KOPT-K1 (cell line): Measurements from ENCODE around the gene SOX10.

Experiments
- H3K27ac ChIP-seq: fragments of 200-600 bp; sonication (generic); 2 replicates; pipeline ENCODE4 v1.5.1; 2016; ENCODE audit warnings: antibody characterized with exemption, mild to moderate bottlenecking, low read depth, low read length; ENCODE audit not compliant: poor library complexity, severe bottlenecking
- H3K36me3 ChIP-seq: fragments of 200-600 bp; sonication (generic); 2 replicates; pipeline ENCODE4 v1.5.1; 2017; ENCODE audit warnings: antibody characterized with exemption, mild to moderate bottlenecking, low read length, moderate library complexity; ENCODE audit not compliant: insufficient read depth
- H3K9me3 ChIP-seq: fragments of 200-600 bp; sonication (generic); 2 replicates; pipeline ENCODE4 v1.5.1; 2017; ENCODE audit warnings: antibody characterized with exemption, low read length, mild to moderate bottlenecking; ENCODE audit not compliant: insufficient read depth, poor library complexity, severe bottlenecking

The SOX10 gene

GRCh38 chr22:37983860-37984791 lies at the start of gene SOX10:
TSS of gene SOX10 (minus strand) at chr22:37984555. CDS start at chr22:37983784, 771 bp downstream.
- Histone ChIP-seq H3K27ac (no peak within 1 kb of the TSS), H3K9me3 (no peaks in the 10 kb centered on the region), H3K36me3 (no peaks in the 10 kb centered on the region)

DNA sequence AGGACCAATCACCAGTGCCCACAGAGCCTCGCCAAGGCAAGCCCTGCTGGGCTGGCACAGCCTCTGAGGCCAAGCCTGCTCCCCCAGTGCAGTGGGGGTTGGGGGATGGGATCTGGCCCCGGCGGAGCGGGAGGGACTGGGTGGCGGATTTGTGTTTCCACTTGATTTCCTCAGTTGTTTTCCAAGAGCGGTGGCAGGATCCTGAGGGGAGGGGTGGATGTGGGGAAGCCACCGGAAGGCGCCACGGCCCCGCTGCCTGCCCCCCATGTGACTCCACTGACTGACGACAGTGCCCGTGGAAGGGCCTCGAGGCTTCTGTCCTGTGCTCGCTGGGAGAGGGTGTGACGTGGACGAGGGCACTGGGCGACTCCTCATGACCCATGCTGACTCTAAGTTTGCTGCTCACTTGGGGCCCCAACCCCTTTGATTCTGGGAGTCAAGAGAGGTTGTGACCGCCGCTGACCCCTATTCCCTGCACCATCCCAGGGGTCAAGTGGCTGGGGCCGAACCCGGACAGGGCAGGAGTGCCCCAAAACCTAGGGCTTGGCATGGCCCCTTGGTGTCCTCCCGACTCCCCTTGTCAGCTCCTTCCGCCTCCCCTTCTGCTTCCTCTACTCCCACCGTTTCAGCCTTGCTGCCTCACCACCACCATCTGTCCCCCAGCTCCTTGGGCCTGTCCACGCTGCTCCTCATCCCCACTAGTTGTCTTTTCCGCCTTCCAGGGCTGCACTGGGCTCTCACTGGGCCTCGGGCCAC lies 49.3 kb upstream of the SOX10 start:
- no peaks in the 10 kb centered on the region for H3K36me3 ChIP-seq
- H3K27ac ChIP-seq: no peak overlapping the region
- no peaks in the 10 kb centered on the region for H3K9me3 ChIP-seq

DNA sequence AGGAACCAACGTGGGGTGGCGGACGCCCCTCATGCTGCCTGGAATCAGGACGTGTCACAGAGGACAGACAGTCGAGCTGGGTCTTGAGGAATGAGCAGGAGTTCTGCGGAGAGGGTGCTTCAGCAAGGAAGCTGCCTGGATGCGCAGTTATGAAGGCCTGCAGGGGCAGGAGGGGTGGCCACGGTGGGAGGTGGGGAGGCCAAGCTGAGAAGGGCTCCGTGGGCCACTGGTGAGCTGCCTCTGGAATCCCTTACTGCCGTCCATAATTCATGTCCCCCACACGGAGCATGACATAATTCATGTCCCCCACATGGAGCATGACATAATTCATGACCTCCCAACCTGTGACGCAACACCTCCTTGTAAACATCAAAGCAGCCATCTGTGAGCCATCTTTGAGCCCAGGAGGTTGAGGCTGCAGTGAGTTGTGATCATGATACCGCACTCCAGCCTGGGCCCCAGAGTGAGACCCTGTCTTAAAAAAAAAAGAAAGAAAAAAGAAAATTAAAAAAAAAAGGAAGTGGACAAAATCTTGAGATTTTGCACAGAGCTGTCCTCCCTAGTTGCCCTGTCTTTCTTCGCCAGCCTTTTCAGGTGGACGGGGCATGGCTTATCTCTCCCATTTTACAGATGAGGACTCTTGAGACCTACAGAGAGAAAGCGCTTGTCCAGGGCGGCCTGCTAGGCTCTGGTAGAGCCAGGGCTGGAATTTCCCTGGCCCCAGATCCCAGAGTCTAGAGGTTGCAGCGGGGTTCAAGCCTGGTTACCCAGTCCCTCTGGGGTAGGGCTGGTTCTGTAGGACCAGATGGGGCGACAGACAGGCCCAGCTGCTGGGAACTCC lies 48.5 kb upstream of the SOX10 start:
- no peaks in the 10 kb centered on the region for H3K9me3 ChIP-seq
- no peak overlapping the region for H3K27ac ChIP-seq
- no peaks in the 10 kb centered on the region for H3K36me3 ChIP-seq

GRCh38 chr22:38031491-38031890 lies 47.1 kb upstream of the SOX10 start:
- no peaks in the 10 kb centered on the region for H3K36me3 ChIP-seq
- no peak overlapping the region for H3K27ac ChIP-seq
- H3K9me3 ChIP-seq: no peaks in the 10 kb centered on the region

DNA sequence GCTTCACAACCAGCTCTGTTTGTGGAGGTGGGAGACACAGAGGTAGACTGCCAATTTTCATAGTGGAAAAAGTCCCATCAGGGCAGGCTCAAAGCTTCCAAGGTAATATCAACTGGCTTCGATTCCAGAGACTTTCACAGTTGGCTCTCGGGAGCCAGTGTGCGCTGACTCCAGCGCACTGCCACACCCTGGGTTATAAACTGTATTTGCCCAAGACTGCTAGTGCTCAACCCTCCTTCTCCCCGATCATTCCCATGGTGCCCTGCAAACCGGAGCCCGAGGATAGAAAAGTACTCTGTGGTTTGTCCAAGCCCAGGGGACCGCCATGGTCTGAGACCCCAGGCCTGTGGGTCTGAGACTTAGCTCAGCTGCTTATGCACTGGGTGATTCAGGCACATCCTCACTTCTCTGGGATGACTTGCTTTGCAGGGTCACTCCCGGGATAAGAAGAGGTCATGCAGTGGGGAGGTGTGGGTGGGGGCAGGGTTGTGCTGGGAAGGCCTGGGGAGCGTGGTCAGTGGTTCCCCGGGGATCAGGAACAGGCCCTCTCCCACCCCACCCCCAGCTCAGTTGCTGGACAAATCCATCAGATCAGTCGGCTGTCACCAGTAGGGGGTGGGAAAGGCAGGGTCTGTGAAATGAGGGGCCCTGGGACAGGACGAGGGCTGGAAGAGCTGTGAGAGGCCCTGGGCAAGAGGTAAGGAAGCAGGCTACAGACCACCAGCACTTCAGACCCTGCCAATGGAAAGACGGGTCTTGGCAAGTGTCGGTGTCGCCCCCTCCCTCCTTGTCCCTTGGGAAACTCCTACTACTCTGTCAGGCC lies 46.2 kb upstream of the SOX10 start:
- H3K9me3 ChIP-seq: no peaks in the 10 kb centered on the region
- no peak overlapping the region for H3K27ac ChIP-seq
- no peaks in the 10 kb centered on the region for H3K36me3 ChIP-seq

- Histone ChIP-seq H3K27ac (no peak overlapping the region), H3K9me3 (no peaks in the 10 kb centered on the region)
These were observed 45.5 kb upstream of the SOX10 start for GRCh38 chr22:38029901-38030300.

DNA sequence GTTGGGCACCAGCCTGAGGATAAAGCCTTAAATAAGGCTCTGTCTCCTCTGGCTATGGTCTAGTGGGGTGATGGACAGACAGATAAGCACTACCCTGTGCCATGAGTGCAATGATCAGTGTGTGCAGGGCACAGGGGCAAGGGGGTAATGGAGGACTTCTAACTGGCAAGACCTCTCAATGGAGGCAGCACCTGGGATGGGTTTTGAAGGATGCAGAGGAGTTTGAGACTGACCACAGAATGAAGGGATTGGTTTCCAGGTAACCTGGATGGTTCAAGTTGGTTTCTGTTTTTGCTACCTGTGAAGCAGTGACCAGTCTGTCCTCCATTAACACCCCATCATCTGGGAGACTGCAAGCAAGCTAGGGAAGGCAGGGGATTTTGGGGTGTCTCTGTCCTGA lies 45.0 kb upstream of the SOX10 start:
- no peak overlapping the region for H3K27ac ChIP-seq
- no peaks in the 10 kb centered on the region for H3K9me3 ChIP-seq
- H3K36me3 ChIP-seq: no peaks in the 10 kb centered on the region

More at GRCh38 chr22:38029901-38030300, 45.5 kb upstream of the SOX10 start:
- H3K36me3 ChIP-seq: no peaks in the 10 kb centered on the region

DNA sequence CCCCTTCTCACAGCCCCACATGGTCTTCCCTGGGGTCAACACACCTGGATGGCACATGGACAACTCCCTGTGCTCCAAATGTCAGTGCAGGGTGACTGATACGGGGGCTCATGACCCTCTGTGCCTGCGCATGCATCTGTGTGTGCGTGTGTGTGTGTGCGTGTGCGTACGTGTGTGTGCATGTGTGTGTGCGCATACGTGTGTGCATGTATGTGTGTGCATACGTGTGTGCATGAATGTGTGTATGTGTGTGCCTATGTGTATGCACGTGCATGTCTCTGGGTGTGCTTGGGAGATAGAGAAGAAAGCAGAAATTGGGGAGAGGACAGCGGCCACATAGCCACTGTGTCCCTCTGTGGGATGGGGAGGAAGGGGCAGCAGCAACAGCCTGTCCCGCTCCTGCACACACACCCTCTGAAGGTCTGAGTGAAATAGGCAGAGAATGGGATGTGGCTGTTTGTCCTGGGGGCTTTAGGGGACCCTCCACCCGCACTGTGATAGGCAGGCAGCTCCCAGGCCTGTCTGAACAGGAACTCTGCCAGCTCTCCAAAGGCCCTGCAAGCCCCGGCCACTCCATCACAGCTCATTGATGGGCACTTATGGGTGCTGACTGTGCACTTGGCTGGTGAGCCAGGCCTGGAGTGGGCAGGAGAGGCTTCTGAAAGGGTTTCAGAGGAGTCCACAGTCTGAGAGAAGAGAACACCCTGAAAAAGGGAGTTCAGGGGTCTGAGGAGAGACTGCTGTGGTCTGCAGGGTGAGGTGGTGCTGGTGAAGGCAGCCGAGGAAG lies 44.2 kb upstream of the SOX10 start:
- Histone ChIP-seq H3K27ac (no peak overlapping the region), H3K36me3 (no peaks in the 10 kb centered on the region), H3K9me3 (no peaks in the 10 kb centered on the region)

GRCh38 chr22:38027487-38027886 lies 43.1 kb upstream of the SOX10 start:
- no peak overlapping the region for H3K27ac ChIP-seq
- H3K9me3 ChIP-seq: no peaks in the 10 kb centered on the region
- no peaks in the 10 kb centered on the region for H3K36me3 ChIP-seq

- no peaks in the 10 kb centered on the region for H3K9me3 ChIP-seq
- no peaks in the 10 kb centered on the region for H3K36me3 ChIP-seq
- H3K27ac ChIP-seq: no peak overlapping the region
These were observed 42.1 kb upstream of the SOX10 start for GRCh38 chr22:38026130-38027111.

GRCh38 chr22:38025514-38025913 lies 41.2 kb upstream of the SOX10 start:
- Histone ChIP-seq H3K36me3 (no peaks in the 10 kb centered on the region), H3K27ac (no peak overlapping the region), H3K9me3 (no peaks in the 10 kb centered on the region)

GRCh38 chr22:38023045-38023444 lies 38.7 kb upstream of the SOX10 start:
- H3K9me3 ChIP-seq: no peaks in the 10 kb centered on the region
- H3K27ac ChIP-seq: no peak overlapping the region
- no peaks in the 10 kb centered on the region for H3K36me3 ChIP-seq

DNA sequence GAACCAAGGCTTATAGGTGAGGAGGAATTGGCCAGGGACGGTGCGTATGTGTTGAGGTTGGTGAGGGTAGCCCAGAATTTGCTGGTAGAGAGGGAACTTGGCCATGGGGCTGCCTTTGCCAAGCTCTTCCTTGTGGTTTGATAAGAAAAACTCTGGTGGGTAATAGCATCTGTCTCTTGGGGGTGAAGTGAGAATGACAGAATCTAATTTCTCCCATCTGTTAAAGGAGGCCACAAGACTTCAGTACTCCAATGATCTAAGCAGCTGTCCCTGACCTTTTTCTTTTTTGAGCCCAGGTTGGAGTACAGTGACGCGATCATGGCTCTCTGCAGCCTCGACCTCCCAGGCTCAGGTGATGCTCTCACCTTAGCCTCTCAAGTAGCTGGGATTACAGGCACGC lies 36.9 kb upstream of the SOX10 start:
- Histone ChIP-seq H3K27ac (no peak overlapping the region), H3K9me3 (no peaks in the 10 kb centered on the region), H3K36me3 (no peaks in the 10 kb centered on the region)
